CD4-positive, alpha-beta T cell treated with Interleukin-21 for 1 hour (primary cell): ENCODE results near the gene RAC3.
A peak's percentile ranks its signal among the peaks of the same experiment; 100 is the strongest.

Experiments
- DNase-seq: peaks from one replicate; pipeline ENCODE4 v3.0.0-alpha.2; 2020

The RAC3 gene

DNA sequence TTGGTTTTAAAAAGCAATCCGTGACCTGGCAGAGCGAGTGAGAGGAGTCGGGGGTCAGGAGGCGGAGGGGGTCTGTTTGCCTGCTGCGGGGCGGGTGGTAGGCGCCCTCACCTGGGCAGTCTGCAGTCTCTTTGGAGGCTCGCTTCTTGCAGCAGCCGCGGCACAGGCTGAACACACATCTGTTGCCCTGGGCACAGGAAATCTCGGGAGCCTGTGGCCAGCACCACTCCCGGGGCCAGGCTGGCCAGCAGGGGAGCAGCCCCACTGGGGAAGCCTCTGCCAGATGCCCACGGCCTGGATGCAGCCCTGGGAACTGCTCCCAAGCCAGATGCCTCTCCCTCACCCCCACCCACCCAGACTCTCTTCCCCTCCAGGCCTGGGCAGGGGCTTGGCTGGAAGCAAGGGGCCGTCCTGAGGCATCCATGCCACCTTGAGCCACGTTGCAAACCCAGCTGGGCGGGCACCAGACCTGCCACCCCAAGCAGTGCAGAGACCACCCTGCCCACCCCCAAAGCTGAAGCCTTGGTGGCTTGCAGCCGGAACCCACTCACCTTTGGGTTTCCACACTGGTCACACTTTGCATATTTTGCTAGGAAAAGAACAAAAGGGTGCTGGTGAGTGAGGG lies 26.9 kb downstream of the RAC3 start:
- DNase-seq: no peak

GRCh38 chr17:82058855-82059249 lies 27.4 kb downstream of the RAC3 start:
- no peak for DNase-seq

DNA sequence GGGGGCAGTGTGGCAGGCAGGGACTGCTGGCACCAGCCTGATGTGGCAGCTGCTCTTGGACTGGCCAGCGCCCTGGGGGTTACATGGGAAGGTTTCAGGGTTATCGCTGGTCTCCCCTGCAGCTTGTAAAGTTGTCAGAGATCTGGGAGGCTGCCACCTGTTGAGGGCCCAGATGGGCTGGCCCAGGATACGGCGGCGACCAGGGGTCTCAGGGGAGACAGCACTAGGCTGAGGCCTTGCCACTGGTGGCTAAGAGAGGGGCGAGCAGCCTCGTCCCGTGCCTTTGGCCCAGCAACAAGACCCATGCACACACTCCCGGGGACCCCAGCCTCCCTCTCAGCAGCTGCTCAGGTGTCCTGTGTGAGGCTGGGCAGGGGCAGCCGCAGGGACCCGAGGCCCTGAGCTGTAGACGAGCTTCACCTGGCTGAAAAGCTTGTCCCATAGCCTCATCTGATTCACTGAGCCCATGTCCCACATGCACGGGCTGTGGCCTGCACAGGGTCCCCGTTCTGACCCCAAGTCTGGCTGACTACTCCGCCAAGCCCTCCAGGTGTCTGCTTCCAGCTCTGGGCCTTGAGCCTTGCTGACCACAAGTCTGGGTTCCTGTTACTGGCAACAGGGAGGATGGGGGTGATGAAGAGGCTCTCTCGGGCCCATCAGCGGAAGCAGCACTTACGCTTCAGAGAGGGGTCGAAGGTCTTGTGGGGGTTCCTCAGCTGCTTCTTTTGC lies 28.0 kb downstream of the RAC3 start:
- DNase-seq: no peak

DNA sequence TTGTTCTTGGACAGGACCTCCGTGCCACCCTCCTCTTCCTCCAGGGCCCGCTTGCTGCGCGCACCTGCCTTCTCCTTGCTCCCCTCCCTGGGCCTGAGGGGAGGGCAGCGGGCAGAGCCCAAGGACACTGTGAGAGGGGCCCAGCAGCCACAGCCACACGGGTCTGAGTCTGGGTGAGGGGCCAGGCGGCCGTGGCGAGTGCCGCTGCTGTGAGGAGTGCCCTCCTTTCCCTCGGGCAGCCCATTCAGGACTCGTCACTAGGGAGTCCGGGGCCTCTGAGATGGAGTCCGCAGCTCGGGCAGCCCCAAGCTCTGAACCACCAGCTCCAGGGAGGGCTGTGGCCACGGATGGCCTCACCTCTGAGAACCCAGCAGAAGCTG lies 28.5 kb downstream of the RAC3 start:
- DNase-seq: no peak

DNA sequence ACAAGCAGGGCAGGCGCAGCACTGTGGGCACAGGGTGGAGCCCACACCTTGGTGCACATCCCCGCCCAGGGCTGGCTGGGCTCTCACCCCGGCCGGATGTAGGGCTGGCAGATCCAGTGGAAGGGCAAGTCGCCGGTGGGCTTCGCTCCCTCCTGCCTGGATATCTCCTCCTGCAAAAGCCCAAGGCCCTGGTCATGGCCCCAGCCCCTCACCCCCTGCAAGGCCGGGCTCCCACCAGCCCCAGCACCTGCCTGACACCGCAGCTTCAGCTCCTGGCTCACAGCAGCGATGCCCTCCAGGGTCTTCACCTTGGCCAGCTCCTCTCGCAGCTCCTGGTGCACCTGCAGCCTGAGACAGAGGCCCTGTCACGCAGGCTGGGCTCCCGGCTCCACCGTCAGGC lies 29.1 kb downstream of the RAC3 start:
- no peak for DNase-seq

GRCh38 chr17:82061047-82061925 lies 29.8 kb downstream of the RAC3 start:
- no peak for DNase-seq

DNA sequence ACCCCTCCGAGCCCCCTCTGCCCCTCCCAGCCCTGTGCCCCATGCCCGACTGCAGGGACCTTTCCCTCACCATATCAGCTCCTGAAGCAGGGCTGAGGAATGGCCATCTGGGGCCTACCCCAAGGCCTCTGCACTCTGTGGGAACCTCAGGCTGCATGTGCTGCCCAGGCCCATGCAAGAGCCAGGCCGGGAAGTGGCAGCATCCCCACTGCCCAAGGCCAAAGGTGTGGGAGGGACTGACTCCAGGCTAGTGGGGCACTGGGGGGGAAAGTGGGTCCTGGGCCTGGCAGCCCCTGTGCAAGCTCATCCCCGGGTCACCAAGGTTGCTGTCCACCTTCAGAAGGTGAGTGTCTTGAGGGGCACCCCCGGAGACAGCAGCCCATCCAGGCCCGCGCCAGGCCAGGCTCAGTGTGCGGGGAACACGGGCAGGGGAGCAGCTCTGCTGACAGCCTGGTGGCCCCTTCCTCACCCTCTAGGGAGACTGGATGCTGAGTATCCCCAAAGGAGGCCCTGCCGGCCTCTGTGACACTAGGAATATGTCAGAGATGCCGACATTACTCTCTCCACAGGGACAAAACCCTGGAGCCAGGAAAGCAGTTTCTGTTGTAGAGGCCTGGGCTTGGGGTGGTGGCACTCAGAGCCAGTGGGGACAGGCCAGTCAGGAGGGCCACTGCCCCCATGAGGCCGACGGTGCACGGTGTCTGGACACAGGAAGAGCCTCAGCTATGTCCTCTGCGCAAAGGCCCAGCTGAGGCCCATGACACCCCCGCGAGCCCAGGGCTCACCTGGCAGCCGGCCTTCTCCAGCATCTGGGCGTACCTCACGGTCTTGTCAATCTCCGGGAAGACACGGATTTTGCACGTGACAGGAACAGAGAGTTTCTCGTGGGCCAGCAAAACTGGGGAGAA lies 30.9 kb downstream of the RAC3 start:
- no peak for DNase-seq

DNA sequence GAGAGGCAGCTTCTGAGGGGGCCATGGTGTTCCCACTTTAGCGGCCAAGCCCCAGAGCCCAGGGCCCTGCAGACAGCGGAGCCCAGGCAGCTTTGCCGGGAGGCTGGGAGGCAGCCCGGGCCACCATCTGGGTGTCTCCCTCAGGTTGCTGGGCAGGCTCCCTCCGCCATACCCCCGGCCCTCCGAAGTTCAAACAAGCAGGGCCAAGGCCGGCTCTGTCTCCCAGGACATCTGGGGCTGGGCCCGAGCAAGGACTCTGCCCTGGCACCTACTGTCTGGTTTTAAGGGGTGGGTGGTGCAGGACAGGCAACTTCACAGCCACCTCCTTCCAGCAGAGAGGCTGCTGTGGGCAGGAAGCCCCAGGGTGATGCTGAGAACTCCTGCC lies 31.5 kb downstream of the RAC3 start:
- DNase-seq: no peak

DNA sequence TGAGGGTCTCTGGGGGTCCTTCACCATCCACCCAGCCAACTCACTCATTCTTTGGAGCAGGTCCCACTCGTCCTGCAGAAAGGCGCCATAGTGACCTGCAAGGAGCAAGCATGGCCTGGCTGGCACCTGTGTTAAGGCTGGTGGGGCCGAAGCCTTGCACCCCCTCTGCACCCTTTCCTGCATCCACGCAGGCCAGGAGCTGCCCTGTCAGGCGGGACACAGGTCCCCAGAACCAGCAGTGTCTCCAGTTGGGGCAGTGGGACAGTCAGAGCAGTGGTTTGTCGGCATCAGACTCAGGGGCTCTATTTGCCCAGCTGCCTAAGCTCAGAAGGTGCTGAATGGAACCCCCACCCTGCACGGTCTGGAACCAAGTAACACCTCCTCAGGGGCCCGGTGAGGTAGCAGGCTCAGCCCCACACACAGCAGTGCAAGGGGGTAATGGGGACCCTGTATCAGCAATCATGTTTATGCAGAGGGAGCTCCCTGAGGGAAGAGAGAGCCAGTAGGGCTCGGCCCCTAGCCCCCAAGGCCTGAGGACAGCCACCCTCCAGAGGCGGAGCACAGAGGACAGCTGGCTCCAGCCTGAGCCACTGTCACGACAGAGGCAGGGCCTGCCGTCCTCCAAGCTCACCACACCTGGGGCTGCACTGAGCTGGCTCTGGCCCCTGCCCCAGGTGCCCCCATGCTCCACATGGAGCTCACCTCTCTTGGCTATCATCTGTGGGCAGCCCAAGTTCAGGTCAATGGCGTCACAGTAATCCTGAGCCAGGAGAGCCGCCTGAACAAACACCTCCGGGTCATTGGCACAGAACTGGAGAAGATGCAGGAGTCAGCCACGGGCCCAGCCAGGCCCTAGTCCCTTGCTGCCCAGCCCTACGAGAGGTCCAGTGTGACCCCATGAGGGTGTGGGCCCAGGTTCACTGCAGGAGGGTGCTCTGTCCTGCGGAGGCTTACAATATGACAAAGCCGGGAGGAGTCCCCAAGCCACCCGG lies 32.2 kb downstream of the RAC3 start:
- DNase-seq: no peak

DNA sequence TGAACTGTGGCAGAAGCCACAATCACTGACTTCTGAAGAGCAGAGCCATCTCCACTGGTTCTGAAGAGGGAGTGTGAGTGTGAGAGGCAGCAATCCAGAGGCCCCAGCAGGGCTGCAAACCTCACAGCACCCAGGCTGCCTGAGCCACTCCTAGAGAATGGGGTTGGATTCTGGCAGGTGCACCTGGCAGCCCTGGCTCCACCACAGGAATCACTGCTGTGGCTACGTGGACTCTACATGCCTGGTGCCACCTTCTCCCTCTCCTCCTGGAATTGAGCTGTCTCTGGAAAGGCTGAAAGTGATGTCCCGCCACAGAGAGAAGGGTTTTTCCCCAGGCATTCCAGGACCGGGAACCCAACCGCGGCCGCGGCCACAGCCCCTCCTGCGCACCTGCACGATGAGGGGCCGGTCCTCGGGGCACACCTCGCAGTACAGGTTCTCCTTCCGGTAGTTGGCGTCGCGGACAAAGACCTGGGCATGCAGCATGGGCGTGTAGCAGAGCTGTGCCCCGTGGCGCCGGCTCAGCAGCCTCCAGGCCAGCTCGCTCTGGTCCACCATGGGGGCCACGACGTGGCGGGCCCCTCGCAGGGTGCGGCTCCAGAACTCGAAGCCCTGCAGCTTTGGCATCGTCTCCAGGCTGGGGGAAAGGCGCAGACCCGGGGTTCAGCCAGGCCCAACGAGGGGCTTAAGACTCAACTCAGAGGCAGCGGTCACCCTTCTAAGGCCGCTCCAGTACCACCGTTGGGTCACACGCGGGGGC lies 33.1 kb downstream of the RAC3 start:
- DNase-seq: no peak

- DNase-seq: no peak
These were observed 33.7 kb downstream of the RAC3 start for GRCh38 chr17:82065193-82065637.

DNA sequence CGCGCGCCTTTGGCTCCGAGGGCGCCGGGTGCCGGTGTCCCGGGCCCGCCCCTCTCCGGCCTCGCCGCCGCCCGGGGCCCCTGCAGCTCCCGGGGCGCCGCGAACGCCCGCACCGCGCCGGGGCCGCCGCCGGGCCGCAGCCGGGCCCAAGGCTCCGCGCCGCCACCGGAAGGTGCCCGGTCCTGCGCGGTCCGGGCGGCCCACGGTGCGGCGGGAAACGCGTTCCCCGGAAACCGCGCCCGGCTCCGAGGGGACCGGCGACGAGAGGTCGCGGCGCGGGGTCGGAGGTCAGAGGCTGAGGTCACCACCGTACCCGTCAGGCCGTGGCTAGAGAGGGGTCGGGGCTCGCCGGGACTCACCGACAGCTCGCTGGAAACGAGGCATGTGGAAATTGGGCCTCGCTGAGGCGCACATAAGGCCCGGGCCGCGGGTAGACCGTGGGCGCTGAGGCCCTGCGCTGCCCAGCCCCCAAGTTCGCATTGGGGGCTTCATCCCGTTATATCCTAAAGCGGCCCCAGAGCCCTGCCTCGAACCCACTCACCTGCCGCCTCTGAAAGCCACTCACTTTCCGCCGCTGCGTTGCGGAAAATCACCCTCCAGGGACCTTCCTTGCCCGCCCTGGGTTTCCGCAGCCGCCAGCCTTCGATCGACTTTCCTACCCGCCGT lies 34.3 kb downstream of the RAC3 start, which contains the start of gene DUS1L:
DUS1L (minus strand) TSS at position 167 of the 666 bp plus-strand sequence. CDS start 745 bp downstream, outside the sequence.
- peak; percentile 76 for DNase-seq

DNA sequence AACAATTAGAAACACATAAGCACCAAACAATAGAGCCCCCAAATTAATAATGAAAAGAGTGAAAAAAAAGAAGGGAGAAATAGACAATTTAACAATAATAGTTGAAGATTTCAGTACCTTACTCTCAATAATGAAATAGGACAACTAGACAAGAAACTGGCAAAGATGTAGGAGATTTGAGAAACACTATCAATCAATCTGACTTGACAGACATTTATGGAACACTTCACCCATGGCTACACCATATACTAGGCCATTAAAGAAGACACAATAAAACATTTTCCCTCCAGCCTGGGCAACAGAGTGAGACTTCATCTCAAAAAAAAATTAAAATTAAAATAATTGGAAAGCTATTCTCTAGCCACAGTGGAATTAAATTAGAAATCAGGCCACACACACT lies 39.1 kb downstream of the RAC3 start:
- no peak for DNase-seq

GRCh38 chr17:82072827-82073226 lies 41.3 kb downstream of the RAC3 start:
- DNase-seq: no peak

DNA sequence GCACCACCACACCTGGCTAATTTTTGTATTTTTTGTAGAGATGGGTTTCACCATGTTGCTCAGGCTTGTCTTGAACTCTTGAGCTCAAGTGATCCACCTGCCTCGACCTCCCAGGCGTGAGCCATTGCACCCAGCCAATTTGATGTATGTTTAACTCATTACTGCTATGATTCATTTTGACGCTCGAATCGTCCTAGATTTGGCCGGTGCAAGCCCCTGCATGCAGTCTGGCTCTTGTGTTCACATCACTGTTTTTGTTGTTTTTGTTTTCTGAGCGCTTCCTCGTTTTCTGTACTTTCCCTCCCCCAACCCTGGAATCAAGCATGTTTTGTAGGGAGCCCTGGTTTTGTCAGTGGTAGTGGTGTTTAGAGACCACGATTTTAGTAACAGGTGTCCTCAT lies 42.0 kb downstream of the RAC3 start:
- DNase-seq: no peak

DNA sequence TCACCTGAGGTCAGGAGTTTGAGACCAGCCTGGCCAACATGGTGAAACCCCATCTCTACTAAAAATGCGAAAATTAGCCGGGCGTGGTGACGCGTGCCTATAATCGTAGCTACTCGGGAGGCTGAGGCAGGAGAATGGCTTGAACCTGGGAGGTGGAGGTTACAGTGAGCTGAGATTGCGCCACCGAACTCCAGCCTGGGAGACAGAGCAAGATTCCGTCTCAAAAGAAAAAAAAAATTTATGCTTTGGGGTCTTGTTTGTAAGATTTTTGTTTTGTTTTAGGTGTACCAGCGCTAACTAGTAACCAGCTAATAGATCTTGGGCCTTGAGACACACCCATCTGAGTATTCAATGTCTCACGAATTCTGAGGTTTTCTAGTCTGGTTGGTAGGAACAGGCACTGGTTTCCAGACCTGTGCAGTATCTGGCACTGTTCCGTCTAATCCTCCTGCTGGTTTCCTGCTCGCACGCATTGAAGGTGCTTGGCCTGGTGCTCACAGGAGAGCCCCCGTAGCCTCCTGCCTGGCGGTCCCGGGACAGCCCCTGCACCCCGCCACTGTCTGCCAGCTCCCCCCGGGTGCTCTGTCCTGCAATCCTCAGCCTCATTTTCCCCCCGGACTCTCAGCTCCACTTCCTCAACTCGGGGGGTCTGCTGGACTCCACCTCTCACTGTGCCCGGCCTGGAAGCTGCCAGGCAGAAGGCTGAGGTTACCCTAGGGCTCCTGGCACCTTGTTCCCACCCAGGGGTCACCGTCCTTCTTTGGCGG lies 44.7 kb downstream of the RAC3 start:
- DNase-seq: no peak

DNA sequence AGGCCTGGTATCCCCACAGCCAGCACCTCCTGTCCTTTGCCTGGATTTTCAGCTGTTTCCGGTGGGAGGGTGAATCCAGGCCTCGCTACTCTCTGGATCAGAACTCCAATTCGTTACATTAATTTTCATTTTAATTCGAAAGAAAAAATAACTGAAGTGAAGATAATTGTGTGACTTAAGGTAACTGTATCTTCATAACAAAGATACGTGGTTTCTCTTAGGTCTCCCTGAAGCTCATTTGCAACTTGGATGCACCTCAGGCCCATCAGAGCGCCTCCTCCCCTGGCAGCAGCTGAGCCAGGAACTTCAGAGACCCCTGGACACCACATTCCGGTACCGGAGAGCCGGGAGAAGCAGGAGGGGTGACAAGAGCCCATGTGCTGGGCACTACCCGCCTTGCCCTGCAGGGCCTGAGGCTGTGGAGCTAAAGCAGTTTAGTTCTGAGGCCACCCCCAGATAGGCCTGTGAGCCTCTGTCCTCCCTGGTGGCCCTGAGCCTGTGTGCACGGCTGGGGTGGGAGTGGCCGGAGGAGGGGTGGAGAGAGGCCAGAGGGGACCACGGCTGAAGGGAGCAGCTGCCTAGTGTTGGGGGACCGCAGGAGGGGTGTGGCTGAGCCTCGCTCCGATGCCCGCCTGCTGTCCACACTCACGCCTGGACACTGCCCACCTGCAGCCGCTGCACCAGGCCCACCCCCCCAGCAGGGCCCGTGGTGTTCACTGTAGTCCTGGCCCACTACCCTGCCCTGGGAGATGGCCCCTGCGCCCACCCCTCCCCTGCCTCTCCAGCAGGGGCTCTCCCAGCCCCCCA lies 45.5 kb downstream of the RAC3 start:
- DNase-seq: no peak
